ENCODE results near the gene GPR68.
"Not testable (repeated sequence)": the region's sequence is repeated elsewhere in the genome, so short reads cannot be mapped to it uniquely, and the experiment has no call there.

Gene GPR68

GRCh38 chr14:91186515-91187066, 57.9 kb downstream of the GPR68 start:
- H3K4me3 ChIP-seq (ENCODE audit: low read depth, low read length), result no peak overlapping the region
- no peak for DNase-seq (ENCODE audit: low read depth, low spot score)
- ChIA-PET POLR2A (no interaction called here), CTCF (interaction anchor here (1.5 to 8.2 kb wide), 3 partner anchors 7 to 99 kb away, joined by 5 to 103 read pairs (median 37); no protein-coding TSS in a partner anchor)
- no peak for TF ChIP-seq CTCF (IDR thresholded peaks at IDR 0.05; ENCODE audit: insufficient read depth, low read length, missing control alignments)

- DNase-seq (ENCODE audit: low read depth, low spot score), result no peak
- ChIA-PET POLR2A (no interaction called here), CTCF (interaction anchor here (1.5 to 8.2 kb wide), 3 partner anchors 8 to 100 kb away, joined by 5 to 103 read pairs (median 37); no protein-coding TSS in a partner anchor)
- no peak overlapping the region for H3K4me3 ChIP-seq (ENCODE audit: low read depth, low read length)
- no peak for TF ChIP-seq CTCF (IDR thresholded peaks at IDR 0.05; ENCODE audit: insufficient read depth, low read length, missing control alignments)
Measured at GRCh38 chr14:91185721-91186120, 58.8 kb downstream of the GPR68 start.

GRCh38 chr14:91184559-91184958, 59.9 kb downstream of the GPR68 start:
- CTCF ChIA-PET, result interaction anchor here (1.0 to 8.2 kb wide), 3 partner anchors 10 to 281 kb away, joined by 4 to 103 read pairs (median 37); no protein-coding TSS in a partner anchor
- H3K4me3 ChIP-seq (ENCODE audit: low read depth, low read length), result no peak overlapping the region
- TF ChIP-seq CTCF (IDR thresholded peaks at IDR 0.05; ENCODE audit: insufficient read depth, low read length, missing control alignments), result no peak
- POLR2A ChIA-PET, result no interaction called here
- DNase-seq (ENCODE audit: low read depth, low spot score), result no peak

- DNase-seq (ENCODE audit: low read depth, low spot score); POLR2A ChIA-PET; H3K4me3 ChIP-seq (ENCODE audit: low read depth, low read length): not testable (repeated sequence)
- CTCF ChIA-PET, result interaction anchor here (0.7 to 8.2 kb wide), 4 partner anchors 8 to 104 kb away, joined by 3 to 103 read pairs (median 4); no protein-coding TSS in a partner anchor
Measured at GRCh38 chr14:91182753-91183152, 61.8 kb downstream of the GPR68 start.

Measured in AG04449 (cell line).